WTC11 (cell line): Measurements from ENCODE around the gene NDUFS1. TPM values are rescaled to one million over a fixed set of nuclear protein-coding genes. Genes with fewer than 3 reads are reported as not detected.

Source experiments
- ATAC-seq: fragments of 200-7000 bp; cut with Tn5 transposase; 2 replicates; pipeline ENCODE4 v1.10.0; 2021; ENCODE audit warnings: mild to moderate bottlenecking, moderate library complexity
- CTCF ChIA-PET: fragments of 300-600 bp; sonication (Branson Sonifier 250); formaldehyde crosslinking; loops from one replicate; lab custom pipeline; 2021; ENCODE audit warnings: antibody characterized with exemption; lab: Charles Lee
- POLR2A ChIA-PET: fragments of 350-600 bp; sonication (Branson Sonifier 250); formaldehyde crosslinking; loops from one replicate; lab custom pipeline; 2021; ENCODE audit warnings: antibody characterized with exemption; lab: Charles Lee
- DNase-seq: peaks from one replicate; pipeline ENCODE4 v3.0.0; 2021; ENCODE audit warnings: low spot score
- H3K27ac Mint-ChIP-seq: 2 replicates; pipeline ENCODE4 v1.8.0; 2021; ENCODE audit warnings: mixed read lengths
- H3K27me3 Mint-ChIP-seq: 2 replicates; pipeline ENCODE4 v1.8.0; 2021; ENCODE audit warnings: low read depth, mild to moderate bottlenecking, moderate library complexity, mixed read lengths
- H3K36me3 Mint-ChIP-seq: 2 replicates; pipeline ENCODE4 v1.8.0; 2021; ENCODE audit warnings: mixed read lengths
- H3K4me1 Mint-ChIP-seq: 2 replicates; pipeline ENCODE4 v1.8.0; 2022; ENCODE audit warnings: mixed read lengths
- H3K4me3 Mint-ChIP-seq: 2 replicates; pipeline ENCODE4 v1.8.0; 2021; ENCODE audit warnings: mild to moderate bottlenecking, moderate library complexity, mixed read lengths
- H3K9me3 Mint-ChIP-seq: 2 replicates; pipeline ENCODE4 v1.8.0; 2021; ENCODE audit warnings: mixed read lengths
- AFF4 ChIP-seq: sonication (generic); formaldehyde crosslinking; IDR thresholded peaks from 2 replicates; pipeline ENCODE4 v1.8.1; 2023; ENCODE audit warnings: mild to moderate bottlenecking, missing genetic modification reagents, borderline replicate concordance
- CBFB ChIP-seq: sonication (generic); formaldehyde crosslinking; IDR thresholded peaks from 2 replicates; pipeline ENCODE4 v1.8.1; 2022; ENCODE audit warnings: mild to moderate bottlenecking, low read depth, missing genetic modification reagents
- CREM ChIP-seq: sonication (generic); formaldehyde crosslinking; IDR thresholded peaks from 2 replicates; pipeline ENCODE4 v1.8.1; 2022; ENCODE audit warnings: mild to moderate bottlenecking, missing genetic modification reagents, moderate library complexity
- ESRRA ChIP-seq: sonication (generic); formaldehyde crosslinking; IDR thresholded peaks from 2 replicates; pipeline ENCODE4 v1.8.1; 2022; ENCODE audit warnings: mild to moderate bottlenecking, missing genetic modification reagents, borderline replicate concordance
- ETV6 ChIP-seq: sonication (generic); formaldehyde crosslinking; IDR thresholded peaks from 2 replicates; pipeline ENCODE4 v1.8.1; 2022; ENCODE audit warnings: mild to moderate bottlenecking, missing genetic modification reagents
- GRHL2 ChIP-seq: fragments of 250-450 bp; sonication (Bioruptor Pico); IDR thresholded peaks from 2 replicates; pipeline ENCODE4 v1.8.0; 2022; ENCODE audit warnings: mild to moderate bottlenecking, moderate library complexity; ENCODE audit not compliant: insufficient replicate concordance, severe bottlenecking
- GTF2I ChIP-seq: fragments of 250-450 bp; sonication (Bioruptor Pico); conservative IDR thresholded peaks from 2 replicates; pipeline ENCODE4 v1.4.0; 2021; ENCODE audit warnings: mild to moderate bottlenecking
- IRF2 ChIP-seq: sonication (generic); formaldehyde crosslinking; IDR thresholded peaks from 2 replicates; pipeline ENCODE4 v1.8.0; 2022; ENCODE audit warnings: low read depth, missing genetic modification reagents, borderline replicate concordance
- JAZF1 ChIP-seq: fragments of 250-450 bp; sonication (Bioruptor Pico); IDR thresholded peaks from 2 replicates; pipeline ENCODE4 v1.9.0; 2021; ENCODE audit warnings: moderate library complexity, mild to moderate bottlenecking, inconsistent platforms
- KAT7 ChIP-seq: sonication (generic); formaldehyde crosslinking; IDR thresholded peaks from 2 replicates; pipeline ENCODE4 v1.8.1; 2023; ENCODE audit warnings: missing genetic modification reagents, mild to moderate bottlenecking, borderline replicate concordance
- MLX ChIP-seq: sonication (generic); formaldehyde crosslinking; IDR thresholded peaks from 2 replicates; pipeline ENCODE4 v1.8.1; 2023; ENCODE audit warnings: mild to moderate bottlenecking, missing genetic modification reagents, moderate library complexity
- NR3C1 ChIP-seq: sonication (generic); formaldehyde crosslinking; conservative IDR thresholded peaks from 2 replicates; pipeline ENCODE4 v1.8.1; 2023; ENCODE audit warnings: low read depth, mild to moderate bottlenecking, missing genetic modification reagents
- PRDM15 ChIP-seq: sonication (generic); formaldehyde crosslinking; IDR thresholded peaks from 2 replicates; pipeline ENCODE4 v1.8.0; 2022; ENCODE audit warnings: missing genetic modification reagents
- RELA ChIP-seq: sonication (generic); formaldehyde crosslinking; IDR thresholded peaks from 2 replicates; pipeline ENCODE4 v1.8.1; 2022; ENCODE audit warnings: missing genetic modification reagents, mild to moderate bottlenecking, borderline replicate concordance
- SMAD4 ChIP-seq: sonication (generic); formaldehyde crosslinking; IDR thresholded peaks from 2 replicates; pipeline ENCODE4 v1.8.0; 2022; ENCODE audit warnings: mild to moderate bottlenecking, missing genetic modification reagents
- SOX15 ChIP-seq: fragments of 250-450 bp; sonication (Bioruptor Pico); IDR thresholded peaks from 2 replicates; pipeline ENCODE4 v1.9.0; 2021; ENCODE audit warnings: mild to moderate bottlenecking
- TEAD4 ChIP-seq: sonication (generic); formaldehyde crosslinking; IDR thresholded peaks from 2 replicates; pipeline ENCODE4 v1.8.0; 2022; ENCODE audit warnings: mild to moderate bottlenecking, missing genetic modification reagents
- TP53 ChIP-seq: sonication (generic); formaldehyde crosslinking; IDR thresholded peaks from 2 replicates; pipeline ENCODE4 v1.8.1; 2023; ENCODE audit warnings: mild to moderate bottlenecking, missing genetic modification reagents
- total RNA-seq: library from RNA; stranded (reverse); gene quantifications from 3 replicates; pipeline ENCODE4 v1.2.3, GENCODE V29; 2021
- TF ChIP-seq, protein P1 (sequence below): sonication (generic); formaldehyde crosslinking; IDR thresholded peaks from 2 replicates; pipeline ENCODE4 v1.8.1; 2022; ENCODE audit warnings: mild to moderate bottlenecking, missing genetic modification reagents, moderate library complexity, borderline replicate concordance
- TF ChIP-seq, protein P2 (sequence below): sonication (generic); formaldehyde crosslinking; IDR thresholded peaks from 2 replicates; pipeline ENCODE4 v1.8.0; 2022; ENCODE audit warnings: mild to moderate bottlenecking, missing genetic modification reagents
- TF ChIP-seq, protein P3 (sequence below): sonication (generic); formaldehyde crosslinking; conservative IDR thresholded peaks from 2 replicates; pipeline ENCODE4 v1.8.1; 2023; ENCODE audit warnings: mild to moderate bottlenecking, low read depth, missing genetic modification reagents, moderate library complexity
- TF ChIP-seq, protein P4 (sequence below): sonication (generic); formaldehyde crosslinking; conservative IDR thresholded peaks from 2 replicates; pipeline ENCODE4 v1.8.1; 2022; ENCODE audit warnings: mild to moderate bottlenecking, missing genetic modification reagents
- TF ChIP-seq, protein P5 (sequence below): fragments of 250-450 bp; sonication (Bioruptor Pico); IDR thresholded peaks from 2 replicates; pipeline ENCODE4 v2.1.2; 2022; ENCODE audit warnings: mild to moderate bottlenecking, moderate library complexity

Gene NDUFS1
- total RNA-seq, 1 experiment from 2014 or later = 106 TPM

DNA sequence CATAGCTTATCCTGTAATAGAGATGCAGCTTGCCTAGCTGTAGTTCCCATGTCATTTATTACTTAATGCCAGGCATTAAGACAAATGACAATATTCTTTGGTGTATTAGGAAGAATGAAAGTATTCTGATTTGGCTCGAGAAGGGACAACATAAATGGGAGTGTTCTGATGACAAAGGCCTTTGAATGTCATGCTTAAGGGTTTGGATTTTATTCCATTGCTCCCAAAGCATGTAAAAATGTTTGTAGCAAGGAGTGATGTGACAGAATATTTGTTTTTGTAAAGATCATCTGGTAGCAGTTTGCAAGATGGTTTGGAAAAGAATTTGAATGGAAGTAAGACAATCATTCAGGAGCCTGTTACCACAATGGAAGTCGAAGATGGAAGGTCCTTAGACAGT, 30.9 kb upstream of the NDUFS1 start (continued):
- no peak for TF ChIP-seq PRDM15 (CRISPR knock-in tag)
- TF ChIP-seq, protein P1, sequence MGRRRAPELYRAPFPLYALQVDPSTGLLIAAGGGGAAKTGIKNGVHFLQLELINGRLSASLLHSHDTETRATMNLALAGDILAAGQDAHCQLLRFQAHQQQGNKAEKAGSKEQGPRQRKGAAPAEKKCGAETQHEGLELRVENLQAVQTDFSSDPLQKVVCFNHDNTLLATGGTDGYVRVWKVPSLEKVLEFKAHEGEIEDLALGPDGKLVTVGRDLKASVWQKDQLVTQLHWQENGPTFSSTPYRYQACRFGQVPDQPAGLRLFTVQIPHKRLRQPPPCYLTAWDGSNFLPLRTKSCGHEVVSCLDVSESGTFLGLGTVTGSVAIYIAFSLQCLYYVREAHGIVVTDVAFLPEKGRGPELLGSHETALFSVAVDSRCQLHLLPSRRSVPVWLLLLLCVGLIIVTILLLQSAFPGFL (CRISPR knock-in tag) = no peak
- no peak for TF ChIP-seq IRF2 (CRISPR knock-in tag)
- no peak for TF ChIP-seq TP53 (CRISPR knock-in tag)
- TF ChIP-seq MLX = no peak
- no peak for TF ChIP-seq CREM
- TF ChIP-seq GTF2I (CRISPR knock-in tag) = no peak
- TF ChIP-seq TEAD4 (CRISPR knock-in tag) = no peak
- no peak for TF ChIP-seq GRHL2 (CRISPR knock-in tag)
- TF ChIP-seq SOX15 (CRISPR knock-in tag) = no peak
- TF ChIP-seq RELA (CRISPR knock-in tag) = no peak
- TF ChIP-seq, protein P2, sequence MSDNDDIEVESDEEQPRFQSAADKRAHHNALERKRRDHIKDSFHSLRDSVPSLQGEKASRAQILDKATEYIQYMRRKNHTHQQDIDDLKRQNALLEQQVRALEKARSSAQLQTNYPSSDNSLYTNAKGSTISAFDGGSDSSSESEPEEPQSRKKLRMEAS (CRISPR knock-in tag) = no peak
- TF ChIP-seq SMAD4 (CRISPR knock-in tag) = no peak

- no peaks in the 10 kb centered on the region for H3K9me3 Mint-ChIP-seq
- POLR2A ChIA-PET = no interaction called here
- no peaks in the 10 kb centered on the region for H3K36me3 Mint-ChIP-seq
- no peak overlapping the region for H3K27ac Mint-ChIP-seq
- DNase-seq (no peak), ATAC-seq (no peak)
- H3K27me3 Mint-ChIP-seq = no peaks in the 10 kb centered on the region
- TF ChIP-seq JAZF1 (CRISPR knock-in tag) = no peak
- TF ChIP-seq RELA (CRISPR knock-in tag) = no peak
- no peak for TF ChIP-seq AFF4
- TF ChIP-seq KAT7 (CRISPR knock-in tag) = no peak
- TF ChIP-seq NR3C1 (CRISPR knock-in tag) = no peak
- TF ChIP-seq, protein P3, sequence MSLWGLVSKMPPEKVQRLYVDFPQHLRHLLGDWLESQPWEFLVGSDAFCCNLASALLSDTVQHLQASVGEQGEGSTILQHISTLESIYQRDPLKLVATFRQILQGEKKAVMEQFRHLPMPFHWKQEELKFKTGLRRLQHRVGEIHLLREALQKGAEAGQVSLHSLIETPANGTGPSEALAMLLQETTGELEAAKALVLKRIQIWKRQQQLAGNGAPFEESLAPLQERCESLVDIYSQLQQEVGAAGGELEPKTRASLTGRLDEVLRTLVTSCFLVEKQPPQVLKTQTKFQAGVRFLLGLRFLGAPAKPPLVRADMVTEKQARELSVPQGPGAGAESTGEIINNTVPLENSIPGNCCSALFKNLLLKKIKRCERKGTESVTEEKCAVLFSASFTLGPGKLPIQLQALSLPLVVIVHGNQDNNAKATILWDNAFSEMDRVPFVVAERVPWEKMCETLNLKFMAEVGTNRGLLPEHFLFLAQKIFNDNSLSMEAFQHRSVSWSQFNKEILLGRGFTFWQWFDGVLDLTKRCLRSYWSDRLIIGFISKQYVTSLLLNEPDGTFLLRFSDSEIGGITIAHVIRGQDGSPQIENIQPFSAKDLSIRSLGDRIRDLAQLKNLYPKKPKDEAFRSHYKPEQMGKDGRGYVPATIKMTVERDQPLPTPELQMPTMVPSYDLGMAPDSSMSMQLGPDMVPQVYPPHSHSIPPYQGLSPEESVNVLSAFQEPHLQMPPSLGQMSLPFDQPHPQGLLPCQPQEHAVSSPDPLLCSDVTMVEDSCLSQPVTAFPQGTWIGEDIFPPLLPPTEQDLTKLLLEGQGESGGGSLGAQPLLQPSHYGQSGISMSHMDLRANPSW (CRISPR knock-in tag) = no peak
- no peak for TF ChIP-seq ETV6 (CRISPR knock-in tag)
- TF ChIP-seq, protein P4, sequence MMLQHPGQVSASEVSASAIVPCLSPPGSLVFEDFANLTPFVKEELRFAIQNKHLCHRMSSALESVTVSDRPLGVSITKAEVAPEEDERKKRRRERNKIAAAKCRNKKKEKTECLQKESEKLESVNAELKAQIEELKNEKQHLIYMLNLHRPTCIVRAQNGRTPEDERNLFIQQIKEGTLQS (CRISPR knock-in tag) = no peak
- TF ChIP-seq CBFB (CRISPR knock-in tag) = no peak
- TF ChIP-seq ESRRA = no peak
- TF ChIP-seq, protein P5, sequence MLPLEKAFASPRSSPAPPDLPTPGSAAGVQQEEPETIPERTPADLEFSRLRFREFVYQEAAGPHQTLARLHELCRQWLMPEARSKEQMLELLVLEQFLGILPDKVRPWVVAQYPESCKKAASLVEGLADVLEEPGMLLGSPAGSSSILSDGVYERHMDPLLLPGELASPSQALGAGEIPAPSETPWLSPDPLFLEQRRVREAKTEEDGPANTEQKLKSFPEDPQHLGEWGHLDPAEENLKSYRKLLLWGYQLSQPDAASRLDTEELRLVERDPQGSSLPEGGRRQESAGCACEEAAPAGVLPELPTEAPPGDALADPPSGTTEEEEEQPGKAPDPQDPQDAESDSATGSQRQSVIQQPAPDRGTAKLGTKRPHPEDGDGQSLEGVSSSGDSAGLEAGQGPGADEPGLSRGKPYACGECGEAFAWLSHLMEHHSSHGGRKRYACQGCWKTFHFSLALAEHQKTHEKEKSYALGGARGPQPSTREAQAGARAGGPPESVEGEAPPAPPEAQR (CRISPR knock-in tag) = no peak
- TF ChIP-seq, all 79 proteins: peak for 0
- no peak overlapping the region for H3K4me3 Mint-ChIP-seq
- H3K4me1 Mint-ChIP-seq = peaks cover 6% of the 10 kb centered on the region
- CTCF ChIA-PET = interaction anchor here (0.6 kb wide), 1 partner anchor 67 kb away, joined by 4 read pairs; no protein-coding TSS in a partner anchor
These were observed 30.4 kb upstream of the NDUFS1 start for GRCh38 chr2:206189691-206190090.
